SHP77 treated with DMSO at 0.1 percent for 48 hours (cell line): ENCODE data around the gene TRPV6.

ENCODE experiments used
- DNase-seq: peaks from one replicate; lab custom pipeline; 2025; lab: John Stamatoyannopoulos, UW

The TRPV6 gene

DNA sequence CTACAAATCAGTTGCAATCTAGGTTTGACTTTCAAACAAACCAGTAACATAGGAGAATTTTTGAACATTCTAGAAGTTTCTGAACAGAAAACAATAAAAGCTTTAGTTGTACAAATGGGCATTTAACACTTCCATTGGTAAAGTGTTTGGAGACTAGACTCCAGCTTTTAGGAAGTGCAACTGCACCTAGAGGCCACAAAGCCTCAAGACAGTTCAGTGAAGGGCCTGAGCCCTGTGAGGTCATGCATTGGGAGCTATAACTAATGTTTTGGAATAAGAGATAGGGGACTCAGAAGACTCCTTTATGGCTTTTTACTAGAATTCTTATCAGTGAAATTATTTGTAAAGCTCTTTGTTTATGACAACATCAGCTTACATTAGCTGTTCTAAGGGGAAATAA is 33.6 kb downstream of the TRPV6 start:
- DNase-seq, result no peak

DNA sequence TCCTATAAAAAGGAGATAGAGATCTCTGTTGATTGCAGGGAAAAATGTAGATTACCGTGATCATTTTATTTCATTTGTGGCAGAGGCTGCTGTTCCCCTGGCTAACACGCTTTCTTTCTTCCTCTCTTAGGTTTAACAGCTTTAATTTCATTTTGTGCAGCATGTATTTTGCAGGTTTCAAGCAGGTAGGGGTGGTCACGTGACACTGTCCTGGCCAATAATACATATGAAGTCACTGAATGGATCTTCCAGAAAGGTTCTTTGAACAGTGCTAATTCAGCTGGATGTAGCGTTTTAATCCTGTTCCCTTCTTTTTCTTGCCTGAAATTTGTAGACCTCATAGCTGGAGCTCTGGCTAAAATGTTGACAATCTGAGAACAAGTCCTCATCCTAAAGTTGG is 34.3 kb downstream of the TRPV6 start:
- no peak for DNase-seq

DNA sequence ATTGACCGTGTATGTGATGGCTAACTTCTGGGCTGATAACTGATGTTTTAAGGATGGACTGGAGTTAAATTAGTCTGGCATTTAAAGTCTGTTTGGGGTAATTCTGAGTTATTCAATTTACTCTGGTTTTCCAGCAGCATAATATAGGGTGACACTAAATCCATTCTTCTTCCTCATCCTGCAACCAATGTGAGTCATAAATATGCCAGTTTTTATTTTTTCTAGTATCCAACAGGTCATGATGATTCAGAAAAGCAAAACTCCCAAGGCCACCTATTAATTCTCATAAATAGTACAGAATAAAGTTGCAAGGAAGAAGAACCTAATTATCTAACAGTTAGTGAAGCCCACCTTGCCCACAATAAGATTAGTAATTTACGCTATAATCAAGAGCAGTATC is 38.2 kb downstream of the TRPV6 start:
- no peak for DNase-seq

DNA sequence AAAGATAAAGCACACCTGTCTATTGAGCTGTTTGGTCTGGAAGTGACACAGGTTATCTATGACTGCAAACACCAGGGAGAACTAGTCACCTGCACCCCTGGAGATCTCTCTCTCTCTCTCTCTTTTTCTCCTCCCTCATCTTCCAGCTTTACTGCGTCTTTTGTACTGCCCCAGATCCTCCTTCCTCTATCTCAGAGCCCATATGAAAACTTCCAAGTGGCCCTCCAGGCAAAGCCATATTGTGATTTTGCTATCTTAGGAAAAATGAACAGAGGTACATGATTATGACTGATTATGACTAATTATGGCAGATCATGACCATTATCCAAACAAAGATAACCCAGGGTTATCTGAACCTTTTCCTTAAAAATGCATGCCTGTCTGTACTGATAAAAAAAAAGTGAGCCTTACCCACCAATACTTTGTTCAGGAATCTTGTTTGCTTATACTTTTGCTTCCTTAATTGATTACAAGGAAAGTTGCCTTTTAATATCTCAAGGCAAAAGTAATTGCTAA is 43.2 kb downstream of the TRPV6 start:
- no peak for DNase-seq

DNA sequence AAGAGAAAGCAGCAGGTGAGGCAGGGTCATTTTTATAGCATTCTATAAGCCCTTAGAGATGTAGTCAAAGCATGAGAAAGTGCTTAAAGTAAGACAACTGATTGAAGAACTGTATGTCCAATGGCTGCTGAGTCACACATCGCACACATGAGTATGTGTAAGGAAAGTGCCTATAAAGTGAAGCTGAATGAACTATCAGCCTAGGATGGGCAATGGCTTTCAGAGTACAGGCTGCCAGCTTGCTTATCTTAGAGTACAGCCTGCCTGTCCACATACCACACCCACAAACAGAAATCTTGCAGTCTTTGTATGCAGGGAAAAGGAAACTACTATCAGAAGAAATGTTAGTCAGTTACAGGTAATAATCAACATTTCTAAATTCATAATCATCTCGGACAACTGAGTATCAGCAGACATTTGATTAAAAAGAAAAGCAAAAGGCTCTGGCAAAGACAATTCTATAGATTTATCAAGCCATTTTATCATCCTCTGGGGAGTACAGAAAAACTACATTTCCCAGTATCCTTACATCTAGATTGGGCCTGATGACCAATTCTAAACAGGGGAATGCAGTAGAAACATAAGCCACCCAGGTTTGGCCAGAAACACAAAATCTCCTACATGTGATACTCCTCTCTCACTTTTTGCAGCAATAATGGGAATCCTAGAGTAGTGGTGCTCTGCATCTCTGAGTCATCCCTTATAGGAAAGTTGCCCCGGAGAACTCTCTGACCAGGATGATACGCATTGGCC is 46.9 kb downstream of the TRPV6 start:
- no peak for DNase-seq

DNA sequence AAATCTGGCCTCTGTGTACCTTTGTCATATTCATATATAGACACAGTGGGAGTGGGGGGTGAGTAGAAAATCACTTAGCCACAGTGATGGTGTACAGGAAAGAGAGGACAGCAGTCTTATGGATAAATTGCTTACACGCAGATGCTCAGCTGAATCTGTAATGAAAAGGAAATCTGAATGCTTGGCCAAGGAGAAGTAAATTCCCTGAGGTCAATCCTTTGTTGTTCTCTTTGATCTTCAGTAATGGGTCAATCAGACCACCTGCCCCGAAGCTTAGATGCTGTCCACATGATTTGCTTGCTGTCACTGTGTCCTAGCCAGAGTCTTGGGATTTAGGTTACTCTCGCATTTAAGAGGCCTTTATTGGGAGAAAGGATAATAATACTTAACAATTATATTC is 49.1 kb downstream of the TRPV6 start:
- no peak for DNase-seq

DNA sequence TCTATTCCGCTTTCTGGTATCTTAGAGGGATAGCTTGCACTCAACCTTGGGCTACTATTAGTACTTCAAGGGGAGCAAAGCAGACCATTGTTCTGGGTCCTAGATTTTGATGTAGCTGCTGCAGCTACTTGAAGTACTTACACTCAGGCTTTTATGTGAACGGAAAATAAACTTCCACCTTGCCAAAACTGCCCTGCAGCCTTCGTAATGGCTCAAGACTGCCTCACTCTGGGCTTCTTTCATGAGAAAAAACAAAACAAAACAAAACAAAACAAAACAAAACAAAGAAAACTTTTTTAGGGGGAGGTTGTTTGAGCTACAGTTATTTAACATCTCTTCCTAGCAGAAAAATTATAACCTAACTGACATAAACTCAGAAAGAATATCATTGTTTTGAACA is 50.1 kb downstream of the TRPV6 start:
- no peak for DNase-seq

DNA sequence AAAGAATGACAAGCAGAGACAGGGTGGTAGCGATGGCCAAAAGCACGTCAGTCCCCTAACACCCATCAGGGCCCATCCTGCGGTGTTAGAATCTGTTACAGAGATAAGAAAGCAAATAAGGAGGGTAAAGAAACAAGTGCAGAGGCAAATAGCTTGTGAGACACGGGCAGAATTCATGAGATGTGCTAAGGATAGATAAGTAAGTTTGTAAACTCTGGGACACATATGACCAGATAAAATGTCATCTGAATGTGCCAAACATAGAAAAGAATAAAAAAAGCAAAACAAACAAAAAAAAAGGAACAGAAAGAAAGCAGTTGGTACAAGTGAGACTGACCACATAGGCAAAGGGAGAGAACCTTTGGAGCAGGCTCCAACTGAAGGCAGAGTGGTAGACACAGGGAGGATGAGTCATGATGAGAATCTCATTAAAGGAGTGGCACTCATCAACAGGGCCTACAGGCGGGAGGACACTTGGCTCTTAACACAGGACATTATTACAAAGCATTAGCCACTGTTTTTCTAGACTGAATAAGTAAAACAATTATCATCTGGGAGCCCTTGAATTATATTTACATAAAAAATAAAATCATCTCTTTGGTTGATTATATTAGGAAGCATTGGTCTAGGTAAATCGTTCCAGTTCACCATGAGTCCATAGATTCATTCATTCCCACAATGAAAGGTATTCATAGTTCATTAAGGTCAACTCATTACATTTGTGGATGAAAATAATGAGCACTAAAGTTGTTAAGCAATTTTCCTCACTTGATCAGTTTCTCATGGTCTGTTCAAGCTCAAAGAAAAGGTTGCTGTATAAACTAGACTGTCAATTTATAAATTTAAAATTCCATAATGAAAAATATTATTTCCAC is 52.1 kb downstream of the TRPV6 start:
- DNase-seq, result no peak

GRCh38 chr7:142832417-142832816 is 53.1 kb downstream of the TRPV6 start:
- no peak for DNase-seq

- no peak for DNase-seq
Measured at GRCh38 chr7:142827951-142828500, 57.5 kb downstream of the TRPV6 start.

DNA sequence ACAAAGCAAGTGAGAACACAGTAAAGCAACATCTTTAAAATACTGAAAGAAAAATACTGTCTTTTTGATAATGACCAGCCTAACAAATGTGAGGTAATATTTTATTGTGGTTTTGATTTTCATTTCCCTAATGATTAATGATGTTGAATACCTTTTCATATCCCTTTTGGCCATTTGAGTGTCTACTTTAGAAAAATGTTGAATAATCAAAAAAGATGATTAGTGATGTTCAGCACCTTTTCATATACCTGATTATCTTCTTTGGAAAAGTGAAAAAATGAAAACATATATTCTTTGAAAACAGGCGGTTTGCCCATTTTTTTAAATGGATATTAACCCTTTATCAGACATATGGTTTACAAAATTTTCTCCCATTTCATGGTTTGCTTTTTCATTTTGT is 62.8 kb downstream of the TRPV6 start:
- DNase-seq, result no peak
